Right lobe of liver (tissue), 6 donors: ENCODE measurements around the gene PDZD4. TPM values are rescaled to one million over a fixed set of nuclear protein-coding genes. Genes with fewer than 3 reads are reported as not detected.

Source experiments
- ATAC-seq, 4 donors: fragments of 200-7000 bp; cut with Tn5 transposase; one replicate each; pipeline ENCODE4 v1.9.1; 2020; ENCODE audit warnings: mild to moderate bottlenecking in 4 of 4, moderate library complexity in 4 of 4
- DNase-seq, 3 donors: peaks; one replicate each; pipeline ENCODE4 v3.0.0-alpha.2; 2020
- H3K27ac ChIP-seq, 3 donors: fragments of 200-600 bp; one replicate each; pipeline ENCODE4 v1.8.0; 2022
- H3K27me3 ChIP-seq, 2 donors: fragments of 200-600 bp; one replicate each; pipeline ENCODE4 v1.8.0; 2022
- H3K36me3 ChIP-seq, 4 donors: fragments of 200-600 bp; sonication (generic) in 1 of 4; one replicate each; pipeline versions ENCODE4 v1.5.1 to v1.8.0; 2017 to 2022; ENCODE audit warnings: control low read depth in 1 of 4
- H3K4me1 ChIP-seq, 4 donors: fragments of 200-600 bp; sonication (generic) in 1 of 4; one replicate each; pipeline versions ENCODE4 v1.5.1 to v1.8.0; 2017 to 2022; ENCODE audit warnings: control low read depth in 1 of 4
- H3K4me3 ChIP-seq, 3 donors: fragments of 200-600 bp; one replicate each; pipeline ENCODE4 v1.8.0; 2022
- H3K9me3 ChIP-seq, 4 donors: fragments of 200-600 bp; sonication (generic) in 1 of 4; one replicate each; pipeline versions ENCODE4 v1.5.1 to v1.8.0; 2017 to 2022; ENCODE audit warnings: control low read depth in 1 of 4
- CTCF ChIP-seq, 4 donors: fragments of 200-600 bp in 3 of 4; fragments of 450-650 bp in 1 of 4; IDR thresholded peaks; one replicate each; pipeline versions ENCODE4 v1.5.1 to v1.8.0; 2016 to 2022; ENCODE audit warnings: antibody characterized with exemption in 4 of 4, mild to moderate bottlenecking in 2 of 4
- POLR2A ChIP-seq: fragments of 450-650 bp; IDR thresholded peaks from one replicate; pipeline ENCODE4 v1.6.1; 2017; ENCODE audit warnings: antibody characterized with exemption, mild to moderate bottlenecking
- WGBS: methylation state at CpG from one replicate; pipeline ENCODE4 v1.1.6; 2018; ENCODE audit warnings: low coverage, low lambda C conversion rate; ENCODE audit not compliant: insufficient coverage; ENCODE audit errors: missing lambda C conversion rate; 5-methylcytosine and 5-hydroxymethylcytosine counted together
- intact Hi-C, 2 donors: fragments of 100-400 bp; cut with DNase I; formaldehyde crosslinking; loops; one replicate each; pipeline versions ENCODE4 v1.11.2 to v1.14.1; 2022
- total RNA-seq, 6 experiments: library from RNA; depleted of rRNA in 2 of 6; stranded (reverse); fragments of >200 nt in 2 of 6; fragmentation: NEBNext Ultra II Directional in 3 of 6; extraction: Animal tissue kit (Norgen Biotek cat#: 25700) in 3 of 6; gene quantifications; one replicate each; pipeline versions ENCODE4 v1.1.0 to v1.2.4, GENCODE V29; 2016 to 2023
- donor health status: DM: no; HTN: yes; CAD: no.
- donor health status: DM: no; HTN: no; CAD: no.
- donor health status: DM: no; HTN: no; CAD: no.
- donor health status: DM: no; HTN: yes; CAD: no.
- donor health status: DM: no; HTN: yes; CAD: no.

The PDZD4 gene
- total RNA-seq, 6 experiments from 2014 or later, result 0.61 to 2.3 (median 1.5) TPM

GRCh38 chrX:153770601-153771414 is 59.5 kb downstream of the PDZD4 start:
- no peak for ATAC-seq
- Histone ChIP-seq H3K27ac (no peak overlapping the region), H3K4me3 (no peak overlapping the region), H3K27me3 (no peaks in the 10 kb centered on the region), H3K4me1 (no peaks in the 10 kb centered on the region), H3K9me3 (no peaks in the 10 kb centered on the region), H3K36me3 (no peaks in the 10 kb centered on the region)
- DNase-seq, result peak in 2 of 3 donors; percentile 16 to 37
- 20% methylated on average over 1 of the region's 18 CpGs for WGBS
- no peak for TF ChIP-seq CTCF (IDR thresholded peaks at IDR 0.05)
- TF ChIP-seq POLR2A, result no peak
- intact Hi-C loops, result no loop called here

GRCh38 chrX:153769865-153770600 is 60.3 kb downstream of the PDZD4 start:
- 79% methylated on average over 6 of the region's 25 CpGs for WGBS
- no peaks in the 10 kb centered on the region for H3K9me3 ChIP-seq
- intact Hi-C loops, result loop anchor here in 1 of 2 donors (5.0 kb wide), 1 partner anchor 177 kb away; no protein-coding TSS in a partner anchor
- ATAC-seq (no peak), DNase-seq (peak in 1 of 3 donors; percentile 15)
- no peak for TF ChIP-seq CTCF (IDR thresholded peaks at IDR 0.05)
- TF ChIP-seq POLR2A, result no peak
- H3K36me3 ChIP-seq, result no peaks in the 10 kb centered on the region
- H3K4me1 ChIP-seq, result no peaks in the 10 kb centered on the region
- H3K27ac ChIP-seq, result no peak overlapping the region
- H3K27me3 ChIP-seq, result no peaks in the 10 kb centered on the region
- no peak overlapping the region for H3K4me3 ChIP-seq

- ATAC-seq, result no peak
- WGBS, result 84% methylated on average over 7 of the region's 23 CpGs
- H3K27me3 ChIP-seq, result no peaks in the 10 kb centered on the region
- H3K27ac ChIP-seq, result no peak overlapping the region
- intact Hi-C loops, result loop anchor here in 1 of 2 donors (5.0 kb wide), 1 partner anchor 178 kb away; no protein-coding TSS in a partner anchor
- H3K4me1 ChIP-seq, result no peaks in the 10 kb centered on the region
- no peaks in the 10 kb centered on the region for H3K9me3 ChIP-seq
- TF ChIP-seq CTCF (IDR thresholded peaks at IDR 0.05) (no peak), POLR2A (no peak)
- no peak overlapping the region for H3K4me3 ChIP-seq
- peak in 1 of 3 donors; percentile 13 for DNase-seq
- no peaks in the 10 kb centered on the region for H3K36me3 ChIP-seq
These were observed 61.0 kb downstream of the PDZD4 start for GRCh38 chrX:153769158-153769864.

GRCh38 chrX:153768311-153769157 is 61.8 kb downstream of the PDZD4 start:
- ATAC-seq (no peak), DNase-seq (peak in 2 of 3 donors; percentile 23 to 27)
- H3K4me1 ChIP-seq, result no peaks in the 10 kb centered on the region
- no peaks in the 10 kb centered on the region for H3K9me3 ChIP-seq
- intact Hi-C loops, result loop anchor here in 1 of 2 donors (5.0 kb wide), 1 partner anchor 179 kb away; no protein-coding TSS in a partner anchor
- 100% methylated on average over 1 of the region's 22 CpGs for WGBS
- H3K27ac ChIP-seq, result no peak overlapping the region
- H3K4me3 ChIP-seq, result no peak overlapping the region
- H3K36me3 ChIP-seq, result no peaks in the 10 kb centered on the region
- no peak for TF ChIP-seq CTCF (IDR thresholded peaks at IDR 0.05)
- TF ChIP-seq POLR2A, result no peak
- no peaks in the 10 kb centered on the region for H3K27me3 ChIP-seq
